ENCODE data around the gene STPG3.

The STPG3 gene

GRCh38 chr9:137281345-137282116, 30.4 kb downstream of the STPG3 start:
- no peak for DNase-seq

DNA sequence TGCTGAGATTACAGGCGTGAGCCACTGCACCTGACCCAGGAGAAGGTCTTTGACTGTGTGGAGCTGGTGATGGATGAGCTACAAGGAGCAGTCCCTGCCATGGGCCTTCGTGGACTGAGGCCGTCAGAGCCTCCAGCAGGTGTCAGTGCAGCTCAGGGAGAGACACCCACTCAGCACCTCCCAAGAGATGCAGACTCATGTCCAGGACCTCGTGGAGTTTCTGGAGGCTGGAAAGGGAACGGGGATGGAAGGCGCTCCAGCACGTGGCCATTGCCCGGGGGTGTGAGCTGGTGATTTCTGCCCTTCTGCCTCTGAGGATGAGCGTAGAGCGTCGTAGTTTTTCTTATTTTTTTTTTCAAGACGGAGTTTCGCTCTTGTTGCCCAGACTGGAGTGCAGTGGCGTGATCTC, 35.9 kb downstream of the STPG3 start:
- DNase-seq, result peak; percentile 30

DNA sequence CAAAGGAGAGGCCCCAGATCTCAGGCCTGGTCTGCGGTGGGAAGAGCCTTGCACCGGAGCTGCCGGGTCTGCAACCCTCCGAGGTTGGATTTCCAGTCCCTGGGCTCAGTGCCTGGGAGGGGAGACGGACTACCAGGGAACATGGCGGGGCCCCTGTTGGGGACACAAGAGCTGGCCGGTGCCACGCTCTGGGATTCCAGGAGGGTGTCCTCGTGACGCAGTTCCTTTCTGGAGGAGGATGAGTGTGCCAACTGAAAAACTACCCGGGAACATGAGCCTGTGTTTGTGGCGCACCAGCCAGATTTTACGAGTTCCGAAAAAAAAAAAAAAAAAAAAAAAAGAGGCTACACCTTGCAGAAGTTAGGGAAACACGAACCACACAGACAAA, 42.0 kb downstream of the STPG3 start:
- no peak for DNase-seq

GRCh38 chr9:137293482-137294090, 42.5 kb downstream of the STPG3 start:
- no peak for DNase-seq

GRCh38 chr9:137294091-137294680, 43.1 kb downstream of the STPG3 start:
- no peak for DNase-seq

DNA sequence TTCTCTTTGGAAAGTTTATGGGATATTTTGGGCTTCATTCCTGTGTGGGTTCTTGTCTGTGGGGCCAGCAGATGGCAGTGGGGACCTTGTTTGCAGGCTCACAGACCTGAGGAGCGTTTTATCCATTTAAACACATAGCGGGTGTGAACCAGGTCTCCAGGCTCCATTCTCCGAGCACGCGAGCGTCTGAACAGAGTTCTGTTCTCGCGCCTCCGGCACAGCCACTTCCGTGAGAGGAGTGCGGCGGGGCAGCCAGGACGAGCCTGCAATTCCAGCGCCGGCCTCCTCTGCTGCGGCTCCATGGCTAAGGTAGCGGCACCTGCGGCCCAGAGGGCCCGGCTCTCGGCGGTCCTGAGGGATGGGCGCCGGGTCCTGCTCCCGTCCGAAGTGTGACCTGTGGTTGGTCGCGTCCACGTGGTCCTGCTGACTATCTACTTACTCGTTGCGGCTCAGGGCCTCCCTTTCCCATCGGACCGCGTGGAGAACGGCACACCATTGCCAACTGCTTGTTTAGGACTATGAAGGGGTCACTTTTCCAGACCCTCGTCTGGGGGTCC, 43.7 kb downstream of the STPG3 start:
- DNase-seq, result no peak

- no peak for DNase-seq
Observed at GRCh38 chr9:137295238-137295811, 44.2 kb downstream of the STPG3 start.

DNA sequence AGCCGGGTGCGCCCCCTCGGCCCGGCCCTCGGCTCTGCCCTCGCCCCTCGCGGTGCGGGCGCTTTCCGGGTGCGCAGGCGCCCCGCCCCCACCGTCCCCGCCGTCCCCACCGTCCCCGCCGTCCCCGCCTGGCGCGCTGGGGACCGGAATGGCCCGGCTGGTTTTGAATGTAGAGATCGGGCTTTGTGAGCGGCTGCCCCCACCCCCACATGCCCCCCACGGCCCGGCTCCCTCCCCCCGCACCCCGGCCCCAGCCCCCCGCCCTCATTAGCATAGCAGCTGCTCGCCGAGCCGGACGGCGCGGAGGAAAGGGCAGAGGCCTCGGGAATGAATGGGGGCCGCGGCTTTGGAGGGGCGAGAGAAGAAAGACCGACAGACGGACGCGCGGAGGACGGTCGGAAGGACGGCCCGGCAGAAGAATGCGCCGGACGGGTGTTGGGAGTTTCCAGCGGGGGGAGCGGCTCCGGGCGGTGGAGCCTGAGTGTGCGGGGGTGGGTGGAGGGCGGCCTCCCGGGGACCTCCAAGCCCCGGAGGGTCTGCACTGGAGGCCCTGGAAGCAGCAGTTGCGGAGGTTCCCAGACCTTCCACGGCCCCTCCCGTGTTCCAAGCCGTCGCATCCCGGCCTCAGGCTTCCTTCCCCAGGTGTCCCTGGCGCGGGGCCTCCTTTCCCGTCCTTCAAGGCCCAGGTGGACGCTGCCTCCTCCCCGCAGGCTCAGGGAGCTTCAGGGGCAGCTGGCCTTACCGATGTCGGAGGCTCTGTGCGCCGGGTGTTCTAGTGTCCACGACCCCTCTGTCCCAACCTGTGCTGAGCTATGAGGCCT, 45.0 kb downstream of the STPG3 start:
- DNase-seq, result no peak

DNA sequence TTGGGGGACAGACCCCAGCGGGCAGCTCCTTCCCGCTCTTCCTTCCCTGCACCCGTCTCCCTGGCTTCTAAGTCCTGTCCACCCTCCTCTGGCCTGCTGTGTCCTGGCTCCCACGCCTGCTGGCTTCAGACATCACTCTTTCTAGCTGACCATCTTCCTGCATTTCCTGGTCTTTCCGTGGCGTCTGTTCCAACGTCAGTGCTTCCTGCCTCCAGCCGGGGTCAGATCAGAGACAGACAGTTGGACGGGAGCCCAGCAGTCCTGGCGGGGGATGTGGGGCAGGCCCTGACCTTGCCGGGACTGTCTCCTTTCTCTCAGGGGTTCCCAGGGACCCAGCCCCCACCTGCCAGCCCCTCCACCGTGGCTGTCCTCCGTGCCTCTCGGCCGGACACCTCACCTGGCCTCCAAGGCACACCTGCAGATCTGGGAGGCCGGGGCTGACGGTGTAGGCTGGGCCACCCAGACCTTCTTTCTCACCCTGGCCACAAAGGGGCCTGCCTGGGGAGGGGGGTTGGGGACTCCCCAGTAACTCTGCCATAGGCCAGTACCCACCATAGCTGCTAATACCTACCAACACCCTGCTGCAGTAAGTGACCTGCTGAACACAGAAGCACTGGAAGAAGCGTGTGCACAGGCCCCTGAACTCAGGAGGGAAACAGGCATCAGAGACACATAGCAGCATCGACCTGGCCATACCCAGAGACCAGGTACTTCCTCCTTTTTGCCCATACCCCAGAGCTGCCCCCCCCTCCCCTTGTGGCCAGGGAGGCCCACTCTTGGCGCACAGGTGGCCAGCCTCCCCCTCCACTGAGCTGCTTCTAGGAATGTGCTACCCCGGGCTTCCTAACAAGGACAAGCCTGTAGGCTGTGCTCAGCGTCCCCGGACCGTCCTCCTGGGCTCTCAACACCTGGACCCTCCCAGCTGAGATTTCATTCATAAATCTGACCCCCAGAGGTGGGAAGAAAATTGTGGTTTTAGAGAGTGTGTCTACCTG, 45.9 kb downstream of the STPG3 start:
- no peak for DNase-seq

DNA sequence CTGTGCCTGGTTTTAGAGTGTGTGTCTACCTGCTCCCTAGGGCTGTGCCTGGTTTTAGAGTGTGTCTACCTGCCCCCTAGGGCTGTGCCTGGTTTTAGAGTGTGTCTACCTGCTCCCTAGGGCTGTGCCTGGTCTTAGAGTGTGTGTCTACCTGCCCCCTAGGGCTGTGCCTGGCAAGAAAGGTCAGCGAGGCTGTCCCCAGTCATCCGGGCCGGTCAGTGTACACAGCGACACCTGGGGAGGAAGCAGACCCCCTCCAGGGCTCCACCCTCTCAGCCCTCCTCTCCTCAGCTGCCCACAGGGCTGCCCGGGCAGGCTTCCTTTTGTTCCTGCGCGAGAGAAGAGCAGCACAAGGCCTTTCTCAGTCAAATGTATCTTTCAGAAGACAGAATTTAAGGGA, 46.9 kb downstream of the STPG3 start:
- DNase-seq, result no peak

DNA sequence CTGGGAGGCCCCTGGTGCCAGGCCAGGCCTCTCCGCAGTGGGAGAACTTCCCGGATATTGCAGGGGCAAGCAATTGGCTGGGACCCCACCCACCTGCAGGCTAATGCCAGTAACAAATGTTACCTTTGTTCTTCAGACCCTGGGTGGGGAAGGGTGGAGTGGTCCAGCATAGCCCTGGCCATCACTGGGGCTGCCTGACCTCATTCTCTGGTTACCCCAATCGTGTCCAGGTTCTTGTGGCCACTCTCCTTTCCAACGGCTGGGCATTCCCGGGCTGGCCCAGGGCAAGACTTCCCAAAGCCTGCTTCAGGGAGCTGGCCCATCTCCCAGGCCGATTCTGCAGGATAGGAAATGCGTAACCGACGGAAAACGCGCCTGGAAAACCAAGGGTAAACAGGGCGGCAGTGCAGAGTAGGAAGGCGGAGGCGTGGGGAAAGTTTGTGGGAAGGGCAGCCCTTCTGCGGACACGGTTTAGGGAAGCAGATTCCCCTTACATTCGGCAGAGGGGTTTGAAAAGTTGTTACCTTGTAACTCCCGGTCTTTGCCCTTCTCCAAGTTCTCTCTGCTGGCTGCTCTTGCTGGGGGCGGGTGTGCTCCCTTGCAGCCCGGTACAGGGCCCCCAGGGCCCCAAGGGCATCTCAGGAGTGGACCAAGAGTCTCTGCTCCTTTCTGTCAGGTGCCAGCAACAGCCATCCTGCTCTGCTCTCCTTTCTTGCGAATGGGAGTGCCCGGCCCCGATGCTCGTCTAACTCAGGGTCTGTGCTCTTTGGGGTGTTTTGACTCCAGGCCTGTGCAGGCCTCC, 47.5 kb downstream of the STPG3 start:
- DNase-seq, result no peak

- DNase-seq, result no peak
Observed at GRCh38 chr9:137299203-137299565, 48.1 kb downstream of the STPG3 start.

DNA sequence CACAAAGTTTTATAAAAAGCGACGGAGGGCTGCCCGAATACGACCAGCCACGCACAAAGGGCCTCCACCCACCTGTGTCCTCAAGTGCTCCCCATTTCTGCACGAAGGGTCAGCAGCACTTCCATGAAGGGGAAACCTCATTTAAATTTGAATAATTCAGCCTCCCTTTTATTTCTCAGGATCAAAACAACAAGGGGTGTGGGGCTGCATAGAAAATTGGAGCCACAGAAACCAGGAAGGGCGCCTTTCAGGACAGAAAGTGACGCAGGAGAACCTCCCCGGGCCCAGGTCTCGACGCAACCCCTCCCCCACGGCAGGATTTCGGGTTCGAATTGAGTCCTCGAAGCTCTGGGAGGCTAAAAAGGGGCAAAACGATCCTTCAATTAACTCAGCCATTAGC, 48.9 kb downstream of the STPG3 start:
- DNase-seq, result no peak

DNA sequence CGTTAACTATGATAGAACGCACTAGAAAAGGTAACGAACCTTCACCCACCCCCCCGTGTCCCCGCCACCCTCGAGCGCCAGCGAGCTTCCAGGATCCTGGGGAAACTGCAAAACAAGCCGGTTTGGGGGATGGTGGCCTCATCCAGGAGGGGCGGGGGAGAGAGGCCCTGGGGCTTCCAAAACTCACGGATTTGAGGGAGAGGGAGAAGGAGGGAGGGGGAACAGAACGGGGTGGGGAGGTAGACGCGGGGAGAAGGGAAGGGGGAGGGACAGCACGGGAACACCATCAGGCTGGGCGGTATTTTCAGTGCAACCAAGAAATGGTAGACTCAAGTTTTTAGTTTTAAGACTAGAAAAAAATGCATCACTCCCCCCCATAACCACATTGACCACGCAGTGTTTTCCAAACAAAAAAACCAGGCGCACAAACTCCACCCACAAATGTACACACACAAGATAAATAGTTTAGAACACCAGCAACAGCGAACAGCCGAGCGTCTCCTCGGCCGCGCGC, 49.5 kb downstream of the STPG3 start:
- DNase-seq, result no peak

DNA sequence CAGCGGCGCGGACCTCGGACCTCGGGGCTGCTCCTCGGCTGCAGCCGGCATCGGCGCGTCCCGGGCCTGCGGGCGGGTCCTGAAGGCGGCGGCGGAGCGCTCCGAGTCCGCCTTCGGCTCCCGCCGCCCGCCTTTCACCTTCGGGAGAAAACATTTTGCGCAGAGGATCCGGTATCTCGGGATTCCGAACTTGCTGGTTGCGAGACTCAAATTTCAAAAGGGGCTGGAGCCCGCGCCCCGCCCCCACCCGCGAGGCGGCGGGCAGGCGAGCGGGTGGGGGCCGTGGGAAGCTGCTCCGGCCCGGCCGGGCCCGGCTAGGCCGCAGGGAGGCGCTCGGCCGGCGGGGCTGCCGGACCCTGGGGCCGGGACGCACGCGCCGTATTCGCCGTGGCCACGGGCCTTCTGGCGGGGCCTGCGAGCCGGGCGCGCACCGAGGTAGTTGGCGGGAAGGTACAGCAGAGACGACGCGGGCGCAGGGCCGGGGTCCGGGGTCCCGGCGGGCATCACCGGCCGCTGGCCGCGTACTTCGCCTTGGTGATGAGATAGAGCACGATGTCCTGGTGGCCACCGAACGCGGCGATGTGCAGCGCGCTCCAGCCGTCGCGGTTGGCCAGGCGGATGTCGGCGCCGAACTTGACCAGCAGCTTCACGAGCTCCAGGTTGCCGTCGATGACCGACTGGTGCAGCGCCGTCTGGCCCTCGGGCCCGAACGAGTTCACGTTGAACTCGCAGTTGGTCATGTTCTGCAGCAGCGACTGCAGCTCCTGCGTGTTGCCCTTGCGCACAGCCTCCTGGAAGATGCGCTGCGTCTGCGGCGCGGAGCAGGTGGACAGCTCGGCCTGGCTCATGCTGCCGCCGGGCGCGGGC, 50.2 kb downstream of the STPG3 start:
- peak; percentile 27 for DNase-seq

DNA sequence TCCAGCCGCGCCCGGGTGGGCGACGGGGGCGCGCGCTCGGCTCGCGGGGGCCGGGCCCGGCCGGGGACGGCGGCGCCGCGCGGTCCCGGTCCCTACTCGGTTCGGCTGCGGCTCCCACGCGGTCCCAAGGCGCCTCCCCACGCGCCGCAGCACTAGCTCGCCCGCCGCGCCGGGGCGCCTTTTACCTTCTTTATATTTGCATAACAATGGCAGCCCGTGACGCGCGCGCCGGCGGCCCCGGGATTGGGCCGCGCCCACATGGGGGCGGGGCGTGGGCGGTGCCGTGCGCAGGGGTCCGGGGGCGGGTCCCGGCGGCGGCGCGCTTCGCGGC, 51.0 kb downstream of the STPG3 start, which contains the start of gene NRARP:
Gene NRARP, minus strand, starts transcription at position 154 of the 331 bp plus-strand sequence. CDS start 343 bp downstream, outside the sequence.
- DNase-seq, result peak; percentile 81

DNA sequence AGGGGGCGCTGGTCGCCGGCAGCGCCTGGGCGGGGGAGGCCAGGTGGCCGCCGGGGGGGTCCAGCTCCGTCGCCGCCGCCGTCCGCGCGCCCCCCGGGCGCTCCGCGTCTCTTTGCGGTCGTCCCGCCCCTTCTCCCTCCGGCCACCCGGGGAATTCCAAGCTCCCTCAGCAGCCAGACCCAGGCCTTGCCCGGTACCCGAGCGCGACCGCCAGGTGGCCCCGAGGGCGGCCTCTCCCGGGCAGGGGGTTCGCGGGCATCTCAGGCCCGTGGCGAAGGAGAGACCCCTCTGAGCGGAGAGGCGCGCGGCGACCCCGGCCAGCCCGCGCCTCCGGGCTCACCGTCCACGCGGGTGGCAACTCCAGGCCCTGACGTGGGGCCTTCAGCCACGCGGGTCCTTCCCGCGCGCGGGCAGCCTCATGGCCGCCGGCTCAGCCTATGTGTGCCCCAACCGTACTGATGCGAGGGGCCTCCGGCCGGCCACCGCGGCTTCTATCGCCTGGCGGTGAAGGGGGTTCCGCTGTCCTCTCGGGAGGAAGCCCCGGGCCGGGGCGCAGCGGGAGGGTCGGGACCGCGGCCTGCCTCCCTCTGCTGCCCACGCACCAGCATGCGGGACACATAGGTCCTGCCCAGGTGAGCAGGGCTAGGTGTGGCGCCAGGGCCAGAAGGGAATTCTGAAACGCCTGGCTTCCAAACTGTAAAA, 51.5 kb downstream of the STPG3 start:
- DNase-seq, result peak; percentile 61

Data from NCI-H1092 treated with DMSO at 0.1 percent for 48 hours (cell line).